Lower lobe of right lung (tissue), 2 donors: ENCODE measurements around the gene HSD17B2. TPM values are rescaled to one million over a fixed set of nuclear protein-coding genes. Genes with fewer than 3 reads are reported as not detected.

Experiments used
- ATAC-seq, 2 donors: fragments of 200-7000 bp; cut with Tn5 transposase; one replicate each; pipeline ENCODE4 v1.9.1; 2020 to 2022; ENCODE audit warnings: mild to moderate bottlenecking in 2 of 2, moderate library complexity in 2 of 2
- DNase-seq: peaks from one replicate; pipeline ENCODE4 v3.0.0-alpha.2; 2020
- H3K27ac ChIP-seq: fragments of 200-600 bp; one replicate; pipeline ENCODE4 v1.8.0; 2022
- H3K27me3 ChIP-seq: fragments of 200-600 bp; one replicate; pipeline ENCODE4 v1.8.0; 2022; ENCODE audit warnings: low read depth
- H3K36me3 ChIP-seq: fragments of 200-600 bp; one replicate; pipeline ENCODE4 v1.8.0; 2022; ENCODE audit warnings: mild to moderate bottlenecking
- H3K4me1 ChIP-seq: fragments of 200-600 bp; one replicate; pipeline ENCODE4 v1.8.0; 2022
- H3K4me3 ChIP-seq: fragments of 200-600 bp; one replicate; pipeline ENCODE4 v1.8.0; 2022; ENCODE audit warnings: mild to moderate bottlenecking
- H3K9me3 ChIP-seq: fragments of 200-600 bp; one replicate; pipeline ENCODE4 v1.8.0; 2022
- CTCF ChIP-seq: fragments of 200-600 bp; IDR thresholded peaks from one replicate; pipeline ENCODE4 v1.8.0; 2022; ENCODE audit warnings: antibody characterized with exemption, mild to moderate bottlenecking
- intact Hi-C: fragments of 100-400 bp; cut with DNase I; formaldehyde crosslinking; loops from one replicate; pipeline ENCODE4 v1.11.0; 2022
- total RNA-seq: library from RNA; stranded (reverse); fragmentation: NEBNext Ultra II Directional; extraction: Animal tissue kit (Norgen Biotek cat#: 25700); gene quantifications from one replicate; pipeline ENCODE4 v1.2.1, GENCODE V29; 2021
- donor health status: DM: no; HTN: yes; CAD: no; lungs with severe emphysema.

HSD17B2 gene
- total RNA-seq, 1 donor from 2014 or later: 2.9 TPM

DNA sequence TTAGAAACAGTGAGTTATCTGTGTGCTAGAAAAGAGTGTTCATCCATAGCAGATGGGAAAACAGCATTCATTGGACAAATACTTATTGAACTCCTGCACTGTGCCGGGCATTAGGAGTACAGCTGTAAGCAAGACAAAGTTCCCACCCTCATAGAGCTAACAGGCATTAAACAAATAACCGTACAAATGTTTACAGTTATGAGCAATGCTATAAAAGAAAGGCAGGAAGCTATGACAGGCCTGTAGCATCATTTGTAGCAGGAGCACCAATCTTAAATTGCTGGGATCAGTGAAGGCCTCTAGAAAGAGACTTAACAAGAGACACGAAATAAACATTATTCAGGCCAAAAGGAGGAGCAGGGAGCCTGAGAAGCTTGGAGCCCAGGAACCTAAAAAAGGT lies 39.4 kb upstream of the HSD17B2 start:
- Histone ChIP-seq H3K4me3 (no peak overlapping the region), H3K9me3 (no peaks in the 10 kb centered on the region), H3K27ac (no peak overlapping the region), H3K27me3 (no peaks in the 10 kb centered on the region), H3K4me1 (peaks cover 16% of the 10 kb centered on the region), H3K36me3 (peaks cover 13% of the 10 kb centered on the region)
- no peak for ATAC-seq
- DNase-seq: no peak
- no peak for TF ChIP-seq CTCF
- intact Hi-C loops: no loop called here

- no peak for DNase-seq
Observed at GRCh38 chr16:81996664-81997509, 38.2 kb upstream of the HSD17B2 start.

GRCh38 chr16:81997738-81998137 lies 37.3 kb upstream of the HSD17B2 start:
- no peak for TF ChIP-seq CTCF
- intact Hi-C loops: no loop called here
- no peak overlapping the region for H3K4me3 ChIP-seq
- H3K27me3 ChIP-seq: no peaks in the 10 kb centered on the region
- DNase-seq (no peak), ATAC-seq (peak in 1 of 2 donors; percentile 65)
- H3K27ac ChIP-seq: no peak overlapping the region
- H3K9me3 ChIP-seq: no peaks in the 10 kb centered on the region
- H3K36me3 ChIP-seq: peaks cover 13% of the 10 kb centered on the region
- H3K4me1 ChIP-seq: peaks cover 16% of the 10 kb centered on the region

More at GRCh38 chr16:81996664-81997509, 38.2 kb upstream of the HSD17B2 start:
- Histone ChIP-seq H3K27ac (no peak overlapping the region), H3K4me3 (no peak overlapping the region), H3K27me3 (no peaks in the 10 kb centered on the region), H3K36me3 (peaks cover 13% of the 10 kb centered on the region), H3K9me3 (no peaks in the 10 kb centered on the region), H3K4me1 (peaks cover 16% of the 10 kb centered on the region)
- intact Hi-C loops: no loop called here
- no peak for TF ChIP-seq CTCF
- ATAC-seq: peak in 1 of 2 donors; percentile 37

GRCh38 chr16:82002831-82003230 lies 32.2 kb upstream of the HSD17B2 start:
- H3K9me3 ChIP-seq: no peaks in the 10 kb centered on the region
- intact Hi-C loops: no loop called here
- no peak overlapping the region for H3K27ac ChIP-seq
- ATAC-seq: no peak
- H3K4me1 ChIP-seq: peaks cover under 1% of the 10 kb centered on the region
- no peak overlapping the region for H3K4me3 ChIP-seq
- DNase-seq: no peak
- H3K27me3 ChIP-seq: no peaks in the 10 kb centered on the region
- peaks cover 13% of the 10 kb centered on the region for H3K36me3 ChIP-seq
- TF ChIP-seq CTCF: no peak

- Histone ChIP-seq H3K27ac (no peak overlapping the region), H3K27me3 (no peaks in the 10 kb centered on the region), H3K4me1 (no peaks in the 10 kb centered on the region), H3K36me3 (peaks cover 3% of the 10 kb centered on the region), H3K9me3 (peaks cover 8% of the 10 kb centered on the region), H3K4me3 (no peak overlapping the region)
- no peak for TF ChIP-seq CTCF
- ATAC-seq (no peak), DNase-seq (no peak)
- intact Hi-C loops: no loop called here
Observed at GRCh38 chr16:82004601-82005000, 30.5 kb upstream of the HSD17B2 start.
